ENCODE results near the gene FSCN2.

Gene FSCN2

GRCh38 chr17:81542431-81543338 is 14.5 kb downstream of the FSCN2 start:
- DNase-seq: no peak

DNA sequence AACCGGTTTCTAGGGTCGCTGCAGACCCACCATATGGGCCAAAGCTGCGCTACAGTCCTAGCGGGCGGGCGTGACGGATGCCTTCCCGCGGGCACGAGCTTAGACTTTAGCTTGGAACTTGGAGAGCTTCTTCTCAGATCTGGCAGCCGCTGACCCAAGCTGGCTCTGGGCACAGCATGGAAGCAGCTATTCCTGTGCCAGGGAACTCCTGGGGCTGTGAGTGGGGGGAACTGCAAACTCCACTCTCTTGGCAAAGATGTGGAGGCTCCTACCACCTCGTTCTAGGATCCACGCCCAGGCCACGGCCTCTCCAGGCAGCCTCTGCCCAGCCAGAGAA is 15.1 kb downstream of the FSCN2 start:
- no peak for DNase-seq

- DNase-seq: no peak
Measured at GRCh38 chr17:81543756-81544155, 15.6 kb downstream of the FSCN2 start.

DNA sequence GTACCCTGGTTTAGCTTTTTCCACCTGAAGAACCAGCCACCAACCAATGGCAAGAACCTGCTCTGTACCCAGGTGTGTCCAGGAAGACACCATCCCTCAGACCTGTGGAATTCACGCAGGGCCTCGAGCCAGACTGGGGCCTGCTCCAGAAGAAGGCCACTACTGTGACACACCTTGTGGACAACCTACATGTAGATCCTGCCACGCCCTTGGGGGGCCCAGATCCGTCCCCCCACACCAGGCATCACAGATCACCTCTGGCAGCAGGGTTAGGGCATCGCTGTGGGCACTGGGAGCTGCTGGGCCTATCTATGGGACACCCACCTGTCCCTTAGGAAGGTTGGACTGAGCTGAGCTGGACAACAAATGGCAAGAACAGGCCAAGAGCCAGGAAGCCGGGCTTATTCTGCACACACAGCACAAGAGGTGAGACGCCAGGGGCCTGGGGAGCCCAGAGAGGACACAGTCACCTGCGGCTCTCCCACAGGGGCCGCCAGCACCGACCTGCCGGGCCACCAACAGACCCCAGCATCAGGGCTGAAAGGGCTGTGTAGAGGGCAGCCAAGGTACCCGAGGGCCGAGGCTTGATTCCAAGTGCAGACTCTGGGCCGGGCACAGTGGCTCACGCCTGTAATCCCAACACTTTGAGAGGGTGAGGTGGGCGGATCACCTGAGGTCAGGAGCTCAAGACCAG is 16.3 kb downstream of the FSCN2 start:
- no peak for DNase-seq

DNA sequence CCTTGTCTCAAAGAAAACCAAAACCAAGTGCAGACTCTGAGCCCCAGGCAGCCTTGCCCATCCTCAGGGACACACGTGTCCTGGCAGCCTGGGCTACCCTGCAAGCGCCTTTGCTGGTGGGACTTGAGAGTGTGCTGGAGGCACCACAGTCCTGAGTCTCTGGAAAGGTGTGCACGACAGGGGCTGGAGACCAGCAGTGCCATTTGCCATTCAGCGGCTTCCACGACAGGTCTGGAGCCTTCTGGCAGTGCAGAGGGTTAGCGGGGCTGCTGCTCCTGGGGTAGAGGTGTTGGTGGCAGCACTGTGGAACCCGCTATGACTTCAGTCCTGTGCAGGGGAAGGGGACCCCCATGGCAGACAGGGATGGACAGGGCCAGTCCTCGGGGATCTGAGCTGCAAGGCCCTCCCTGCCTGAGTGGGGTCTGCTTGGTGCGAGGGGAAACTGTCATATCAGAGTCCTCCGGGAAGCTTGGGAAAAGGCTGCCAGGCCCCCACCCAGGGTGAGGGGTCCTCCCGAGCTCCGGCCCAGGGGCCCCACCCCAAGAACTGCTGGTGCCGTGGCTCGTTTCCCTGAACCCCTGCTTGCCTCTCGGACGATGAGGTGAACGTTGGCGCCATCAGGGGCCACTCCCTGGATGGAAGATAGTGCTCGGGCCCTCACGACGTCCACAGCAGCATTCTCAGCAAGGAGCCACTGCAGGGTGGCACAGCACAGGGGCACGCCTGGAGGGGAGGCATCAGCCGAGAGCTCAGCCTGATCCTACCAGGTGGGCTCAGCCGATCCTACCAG is 17.2 kb downstream of the FSCN2 start:
- DNase-seq: no peak

GRCh38 chr17:81546906-81547613 is 18.9 kb downstream of the FSCN2 start:
- no peak for DNase-seq

DNA sequence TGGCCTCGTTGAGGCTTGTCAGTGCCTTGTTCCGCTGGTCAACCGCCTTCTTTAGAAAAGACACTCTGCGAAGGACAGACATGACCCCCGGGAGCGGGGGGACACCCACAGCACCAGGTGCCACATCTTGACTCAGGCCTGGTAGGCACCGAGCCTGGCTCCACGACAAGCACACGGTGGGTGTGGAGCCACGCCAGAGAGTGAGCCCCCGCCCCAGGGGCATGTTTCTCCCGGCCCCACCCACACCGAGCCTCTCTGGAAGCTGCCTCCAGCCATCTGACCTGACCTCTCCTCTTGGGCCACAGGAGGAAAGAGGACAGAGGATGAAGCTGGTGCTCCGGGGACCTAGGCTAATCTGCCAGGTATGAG is 19.4 kb downstream of the FSCN2 start:
- no peak for DNase-seq

- DNase-seq: no peak
Measured at GRCh38 chr17:81549031-81549557, 20.9 kb downstream of the FSCN2 start.

GRCh38 chr17:81549826-81550225 is 21.6 kb downstream of the FSCN2 start:
- DNase-seq: no peak

DNA sequence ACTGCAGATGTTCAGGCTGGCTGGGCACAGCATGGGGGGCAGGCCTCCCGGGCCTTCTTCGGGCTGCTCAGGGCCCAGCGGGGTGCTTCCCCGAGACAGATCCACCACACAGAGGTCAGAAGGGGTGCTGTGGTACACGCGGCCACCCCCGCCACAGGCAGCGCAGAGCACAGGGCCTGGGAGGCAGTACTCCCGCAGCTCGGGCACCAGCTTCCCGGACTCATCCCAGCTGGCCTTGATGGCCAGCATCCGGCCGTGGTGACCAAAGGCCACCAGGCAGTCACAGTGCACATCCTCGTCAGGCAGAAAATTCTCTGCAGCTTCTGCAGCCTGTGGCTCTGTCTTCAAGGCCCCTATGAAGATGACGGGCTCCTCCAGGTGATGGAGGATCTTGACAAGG is 22.1 kb downstream of the FSCN2 start:
- DNase-seq: no peak

DNA sequence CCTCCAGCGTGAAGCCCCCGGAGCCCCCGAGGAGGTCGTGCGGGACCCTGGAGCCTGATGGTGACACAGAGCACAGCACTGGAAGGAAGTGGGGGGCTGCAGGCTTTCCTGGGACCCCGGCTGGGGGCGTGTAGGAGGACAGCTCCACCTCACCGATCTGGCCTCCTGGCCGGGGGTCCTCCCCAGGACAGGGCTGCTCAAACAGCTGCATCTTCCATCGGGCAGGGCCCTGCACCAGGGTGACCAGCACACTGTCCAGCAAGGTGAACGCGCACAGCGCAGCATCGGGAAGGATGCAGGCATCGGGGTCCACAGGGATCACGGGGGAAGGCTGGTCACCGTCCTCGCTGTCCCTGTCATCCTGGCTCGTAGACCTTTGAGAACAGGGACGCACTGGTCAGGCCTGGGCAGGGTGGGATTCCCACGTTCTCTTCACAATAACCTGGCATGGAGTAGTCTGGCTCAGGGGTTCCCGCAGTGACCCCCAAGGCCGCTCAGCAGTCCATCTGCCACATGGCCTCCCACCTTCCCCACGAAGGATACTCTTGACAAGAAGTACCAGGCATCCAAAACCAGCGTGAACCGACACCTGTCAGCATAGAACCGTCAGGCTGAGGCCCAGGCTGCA is 22.8 kb downstream of the FSCN2 start:
- no peak for DNase-seq

DNA sequence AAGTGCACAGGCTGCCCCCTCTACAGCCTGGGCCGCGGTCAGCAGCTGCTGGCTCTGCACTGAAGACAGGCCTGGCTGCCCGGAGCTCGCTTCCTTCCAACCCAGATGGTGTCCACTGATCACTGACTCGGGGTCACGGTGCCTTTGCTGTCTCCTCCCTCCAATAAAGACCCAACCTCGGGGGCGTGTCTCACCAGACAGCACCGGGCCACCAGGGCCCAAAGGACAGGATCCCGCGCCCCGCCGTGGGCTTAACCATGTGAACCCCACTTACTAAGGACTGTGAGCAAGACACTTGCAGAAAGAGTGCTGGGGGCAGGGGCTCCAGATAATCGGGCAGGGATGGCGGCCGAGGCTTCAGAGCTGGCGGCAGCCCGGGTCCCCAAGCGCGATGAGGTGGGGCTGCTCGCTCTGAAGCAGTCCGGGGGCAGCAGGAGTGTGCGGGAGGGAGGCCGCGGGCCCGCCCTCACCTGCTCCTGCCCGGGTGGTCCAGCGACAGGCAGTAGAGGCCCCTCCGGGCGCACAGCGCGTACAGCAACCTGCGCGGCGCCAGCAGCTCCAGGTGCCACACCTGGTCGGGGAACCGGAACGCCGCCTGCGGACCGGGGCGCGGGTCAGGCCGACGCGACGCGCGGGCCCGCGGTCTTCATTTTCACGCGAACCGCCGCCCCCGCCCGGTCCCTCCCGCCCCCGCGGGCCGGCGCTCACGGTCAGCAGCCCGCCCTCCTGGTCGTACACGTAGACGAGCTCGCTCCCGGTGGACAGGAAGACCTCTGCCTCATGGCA is 23.5 kb downstream of the FSCN2 start:
- DNase-seq: no peak

DNA sequence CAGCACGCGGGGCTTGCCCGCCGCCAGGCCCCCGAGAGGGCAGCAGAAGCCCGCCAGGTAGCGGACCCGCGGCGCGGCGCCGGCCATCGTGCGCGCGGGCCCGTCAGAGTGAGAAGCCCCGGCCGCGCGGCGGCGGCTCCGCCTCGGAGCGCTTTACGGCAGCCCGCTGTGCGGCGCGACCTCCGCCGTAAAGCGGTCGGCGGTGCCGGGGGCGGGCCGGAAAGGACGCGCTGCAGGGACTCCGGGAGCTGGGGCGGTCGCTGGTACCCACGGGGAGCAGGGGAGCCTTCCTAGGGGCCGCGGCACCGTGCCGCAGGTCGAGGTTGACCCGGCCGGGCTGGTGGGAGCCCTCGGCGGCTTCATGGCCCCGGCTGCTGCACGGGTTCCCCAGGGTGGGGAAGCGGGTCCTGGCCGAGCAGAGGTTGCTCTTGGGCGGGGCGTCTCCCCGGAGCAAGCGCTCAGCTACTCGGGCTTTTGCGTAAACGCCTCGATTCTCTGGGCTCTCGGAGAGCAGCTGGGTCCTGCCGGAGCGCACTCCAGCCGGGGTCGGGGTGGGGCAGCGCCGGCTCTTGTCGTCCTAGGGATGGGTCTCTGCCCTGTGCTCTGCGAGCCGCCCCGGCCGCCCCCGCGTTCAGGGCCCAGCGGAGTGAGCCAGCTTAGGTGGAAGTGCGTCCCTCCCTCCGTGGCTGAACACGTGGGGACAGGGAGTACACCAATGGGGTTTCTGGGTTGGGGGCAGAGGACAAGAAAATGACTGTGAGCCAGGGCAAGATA is 24.3 kb downstream of the FSCN2 start, which contains the start of gene FAAP100:
Gene FAAP100, minus strand, starts transcription at position 110 of the 774 bp plus-strand sequence. Its CDS starts 23 bp downstream, at position 87.
- peak; percentile 84 for DNase-seq

GRCh38 chr17:81553018-81553615 is 24.9 kb downstream of the FSCN2 start:
- peak; percentile 84 for DNase-seq

DNA sequence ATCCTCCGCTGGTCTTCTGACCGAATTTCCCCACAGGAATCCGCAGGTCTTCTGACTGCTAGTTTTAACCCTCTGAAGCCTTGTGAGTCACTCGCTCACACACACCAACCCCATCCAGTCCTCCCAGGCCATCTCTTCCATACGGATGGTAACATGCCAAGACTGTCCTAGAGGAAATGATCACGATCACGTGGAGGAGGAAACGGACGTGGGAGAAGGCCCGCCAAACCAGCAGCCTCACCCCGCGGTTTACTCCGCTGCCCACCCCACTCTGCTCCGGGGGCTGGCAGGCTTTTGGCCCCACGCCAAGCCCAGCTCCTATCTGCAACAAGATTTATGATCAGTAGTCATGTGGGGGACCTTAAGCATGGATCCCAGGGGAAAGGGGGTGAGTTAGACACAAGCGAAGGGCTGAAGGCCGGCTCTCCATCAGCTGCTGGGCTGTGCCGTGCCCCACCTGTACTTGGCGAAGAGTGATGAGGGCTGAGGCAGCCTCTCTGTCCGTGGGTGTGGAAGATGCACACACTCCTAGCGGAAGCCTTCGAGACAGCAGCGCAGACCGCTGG is 25.5 kb downstream of the FSCN2 start:
- DNase-seq: peak; percentile 53

DNA sequence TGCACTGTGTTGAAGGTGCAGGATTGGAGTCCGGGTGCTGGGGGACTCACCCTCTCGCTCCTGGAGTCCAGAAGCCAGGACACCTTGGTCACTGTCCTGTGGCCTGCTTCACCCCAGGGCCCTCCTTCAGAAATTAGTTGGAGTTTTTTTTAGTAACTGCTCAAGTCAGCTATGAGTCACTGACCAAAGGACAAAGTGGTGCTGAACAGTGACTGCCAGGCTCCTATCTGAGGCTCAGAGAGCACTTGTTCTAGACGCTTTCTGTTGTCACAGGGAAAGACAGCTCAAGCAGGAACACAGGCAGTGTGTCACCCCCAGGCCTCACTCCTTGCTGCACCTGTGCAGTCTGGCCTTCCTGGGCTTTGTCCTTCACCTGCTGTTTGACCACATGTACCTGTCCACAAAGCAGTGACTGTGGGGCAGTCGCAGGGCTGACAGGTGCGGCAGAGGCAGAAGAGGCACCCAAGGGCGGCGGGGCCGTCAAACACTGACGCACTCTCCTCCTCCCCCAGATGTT is 28.1 kb downstream of the FSCN2 start:
- no peak for DNase-seq

- DNase-seq: peak; percentile 80
Measured at GRCh38 chr17:81556863-81557262, 28.7 kb downstream of the FSCN2 start.

DNA sequence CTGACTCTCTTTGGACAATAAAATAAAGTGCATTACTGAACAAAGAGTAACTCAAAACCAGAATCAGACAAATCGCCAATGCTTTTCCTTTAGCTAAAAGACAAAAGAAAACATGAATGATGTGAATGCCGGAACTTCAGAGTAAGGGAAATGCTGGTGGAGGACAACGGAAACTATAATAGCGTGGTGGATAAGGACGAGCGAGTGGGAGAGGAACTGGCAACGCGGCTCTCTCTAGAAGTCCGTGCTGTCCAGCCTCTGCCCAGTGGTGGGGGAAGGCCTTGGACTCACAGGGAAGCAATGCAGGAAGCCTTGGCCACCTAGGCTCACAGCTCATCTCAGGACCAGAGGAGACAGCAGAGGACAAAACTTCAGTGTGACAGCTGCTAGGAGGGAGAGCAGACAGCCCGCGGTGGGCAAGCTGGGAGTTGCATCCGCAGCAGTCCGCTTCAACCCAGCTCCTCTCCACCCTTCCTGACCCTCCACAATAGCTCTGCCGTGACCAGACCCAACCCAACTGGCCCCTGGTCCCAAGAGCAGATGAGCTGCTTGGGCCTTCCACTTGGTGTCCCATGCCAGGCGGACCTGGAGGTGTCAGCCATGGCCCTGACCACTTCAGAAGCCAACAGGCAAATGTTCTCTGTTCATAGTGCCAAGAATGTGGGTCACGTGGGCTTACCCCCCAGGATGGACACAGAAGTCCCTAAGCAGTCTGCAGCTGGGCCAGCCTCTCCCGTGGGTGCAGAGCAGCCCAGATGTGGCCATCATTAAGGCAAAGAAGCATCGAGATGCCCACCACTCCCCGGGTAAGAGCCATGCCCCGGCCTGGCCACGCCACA is 29.3 kb downstream of the FSCN2 start:
- DNase-seq: no peak

DNA sequence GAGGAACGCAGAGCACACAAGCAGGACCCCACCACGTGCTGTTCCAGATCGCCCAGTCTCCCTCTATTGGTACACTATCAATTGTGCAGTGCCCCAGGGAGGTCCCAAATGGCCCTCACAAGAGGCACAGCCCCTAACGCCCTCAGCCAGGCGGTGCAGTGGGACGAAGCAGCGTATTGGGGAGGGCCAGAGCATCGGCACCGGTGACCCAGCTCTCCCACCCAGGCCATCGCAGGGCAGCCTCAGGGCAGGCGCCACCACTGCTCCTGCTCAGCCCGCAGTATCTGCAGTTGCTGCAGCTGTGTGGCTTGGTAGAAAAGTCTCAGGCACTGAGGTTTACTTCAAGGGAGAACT is 29.9 kb downstream of the FSCN2 start:
- DNase-seq: no peak

Measured in NCI-H526 treated with DMSO at 0.1 percent for 48 hours (cell line).